Glutamatergic neuron (in vitro differentiated cells): Measurements from ENCODE around the gene CFAP73. TPM values are rescaled to one million over a fixed set of nuclear protein-coding genes. Genes with fewer than 3 reads are reported as not detected.

Experiments used
- DNase-seq: peaks from one replicate; pipeline ENCODE4 v3.0.0; 2022
- H3K27ac Mint-ChIP-seq: one replicate; pipeline ENCODE4 v1.8.0; 2020; ENCODE audit warnings: mild to moderate bottlenecking, mixed read lengths, inconsistent platforms; ENCODE audit not compliant: unreplicated experiment
- H3K27me3 Mint-ChIP-seq: one replicate; pipeline ENCODE4 v1.8.0; 2020; ENCODE audit warnings: mild to moderate bottlenecking, moderate library complexity, mixed read lengths, inconsistent platforms; ENCODE audit not compliant: unreplicated experiment
- H3K36me3 Mint-ChIP-seq: one replicate; pipeline ENCODE4 v1.8.0; 2020; ENCODE audit warnings: mild to moderate bottlenecking, mixed read lengths, inconsistent platforms; ENCODE audit not compliant: unreplicated experiment
- H3K4me1 Mint-ChIP-seq: one replicate; pipeline ENCODE4 v1.8.0; 2020; ENCODE audit warnings: mild to moderate bottlenecking, low read depth, mixed read lengths, inconsistent platforms; ENCODE audit not compliant: unreplicated experiment
- H3K4me3 Mint-ChIP-seq: one replicate; pipeline ENCODE4 v1.8.0; 2020; ENCODE audit warnings: mild to moderate bottlenecking, mixed read lengths, inconsistent platforms; ENCODE audit not compliant: unreplicated experiment
- H3K9me3 Mint-ChIP-seq: one replicate; pipeline ENCODE4 v1.8.0; 2020; ENCODE audit warnings: mild to moderate bottlenecking, moderate library complexity, mixed read lengths, inconsistent platforms; ENCODE audit not compliant: unreplicated experiment
- long read RNA-seq: library from polyadenylated mRNA; unstranded; transcript quantifications from one replicate; pipeline ENCODE4 v2.0.0, GENCODE V29; 2020; ENCODE audit not compliant: unreplicated experiment
- total RNA-seq: library from RNA; stranded (reverse); fragmentation: NEBNext Ultra II Directional; extraction: Animal tissue kit (Norgen Biotek cat#: 25700); gene quantifications from one replicate; pipeline ENCODE4 v1.2.1, GENCODE V29; 2021; ENCODE audit not compliant: unreplicated experiment
- TF ChIP-seq, protein P1 (sequence below): fragments of 200-600 bp; sonication (generic); IDR thresholded peaks from one replicate; pipeline ENCODE4 v1.5.0; 2021; ENCODE audit not compliant: partially characterized antibody, unreplicated experiment

The CFAP73 gene
- total RNA-seq, result not detected
- long read RNA-seq, result 0 reads

DNA sequence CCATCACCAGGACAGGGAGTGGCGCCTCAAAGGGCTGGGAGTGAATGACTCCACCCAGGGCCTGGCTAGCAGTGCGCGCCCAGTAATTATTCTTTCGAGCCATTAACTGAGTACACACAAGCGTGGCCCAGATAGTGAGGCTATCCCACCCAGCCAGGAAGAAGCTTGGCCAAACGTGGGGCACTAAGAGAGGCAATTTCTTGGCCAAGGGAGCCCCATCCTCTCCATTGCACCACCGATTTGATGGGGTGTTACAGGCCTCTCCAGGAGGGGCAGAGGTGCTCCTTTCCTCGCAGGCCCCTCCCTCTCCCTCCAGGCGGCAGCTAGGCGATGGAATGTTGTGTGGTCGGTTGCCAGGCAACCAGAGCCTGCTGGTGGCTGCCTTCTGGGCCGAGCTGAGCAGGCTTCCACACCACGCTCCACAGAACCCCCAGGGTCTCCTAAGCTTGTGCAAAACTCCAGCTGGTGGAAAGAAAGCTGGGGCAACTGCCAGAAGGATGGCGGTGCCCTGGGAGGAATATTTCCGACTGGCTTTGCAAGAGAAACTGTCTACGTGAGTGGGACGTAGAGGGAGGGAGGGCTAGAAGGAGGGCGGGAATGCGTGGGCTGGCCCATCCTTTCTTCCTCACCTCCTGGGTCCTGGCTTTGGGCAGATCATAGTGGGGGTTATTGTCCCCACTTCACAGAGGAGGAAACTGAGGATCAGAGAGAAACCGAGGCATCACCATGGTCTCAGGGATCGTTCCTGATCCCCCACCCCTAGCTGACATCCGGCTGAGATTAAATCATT, at the start of gene CFAP73:
TSS of gene CFAP73 (plus strand) at position 364 of the 790 bp plus-strand sequence. CDS start at position 498, 134 bp downstream.
- peaks cover 14% of the 10 kb centered on the region for H3K27me3 Mint-ChIP-seq
- peaks cover 5% of the 10 kb centered on the region for H3K4me1 Mint-ChIP-seq
- TF ChIP-seq, protein P1, sequence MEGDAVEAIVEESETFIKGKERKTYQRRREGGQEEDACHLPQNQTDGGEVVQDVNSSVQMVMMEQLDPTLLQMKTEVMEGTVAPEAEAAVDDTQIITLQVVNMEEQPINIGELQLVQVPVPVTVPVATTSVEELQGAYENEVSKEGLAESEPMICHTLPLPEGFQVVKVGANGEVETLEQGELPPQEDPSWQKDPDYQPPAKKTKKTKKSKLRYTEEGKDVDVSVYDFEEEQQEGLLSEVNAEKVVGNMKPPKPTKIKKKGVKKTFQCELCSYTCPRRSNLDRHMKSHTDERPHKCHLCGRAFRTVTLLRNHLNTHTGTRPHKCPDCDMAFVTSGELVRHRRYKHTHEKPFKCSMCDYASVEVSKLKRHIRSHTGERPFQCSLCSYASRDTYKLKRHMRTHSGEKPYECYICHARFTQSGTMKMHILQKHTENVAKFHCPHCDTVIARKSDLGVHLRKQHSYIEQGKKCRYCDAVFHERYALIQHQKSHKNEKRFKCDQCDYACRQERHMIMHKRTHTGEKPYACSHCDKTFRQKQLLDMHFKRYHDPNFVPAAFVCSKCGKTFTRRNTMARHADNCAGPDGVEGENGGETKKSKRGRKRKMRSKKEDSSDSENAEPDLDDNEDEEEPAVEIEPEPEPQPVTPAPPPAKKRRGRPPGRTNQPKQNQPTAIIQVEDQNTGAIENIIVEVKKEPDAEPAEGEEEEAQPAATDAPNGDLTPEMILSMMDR, result no peak
- H3K9me3 Mint-ChIP-seq, result peaks cover 2% of the 10 kb centered on the region
- no peaks in the 10 kb centered on the region for H3K36me3 Mint-ChIP-seq
- no peak within 1 kb of the TSS for H3K27ac Mint-ChIP-seq
- H3K4me3 Mint-ChIP-seq, result no peak within 1 kb of the TSS
- DNase-seq, result peak; percentile 84

DNA sequence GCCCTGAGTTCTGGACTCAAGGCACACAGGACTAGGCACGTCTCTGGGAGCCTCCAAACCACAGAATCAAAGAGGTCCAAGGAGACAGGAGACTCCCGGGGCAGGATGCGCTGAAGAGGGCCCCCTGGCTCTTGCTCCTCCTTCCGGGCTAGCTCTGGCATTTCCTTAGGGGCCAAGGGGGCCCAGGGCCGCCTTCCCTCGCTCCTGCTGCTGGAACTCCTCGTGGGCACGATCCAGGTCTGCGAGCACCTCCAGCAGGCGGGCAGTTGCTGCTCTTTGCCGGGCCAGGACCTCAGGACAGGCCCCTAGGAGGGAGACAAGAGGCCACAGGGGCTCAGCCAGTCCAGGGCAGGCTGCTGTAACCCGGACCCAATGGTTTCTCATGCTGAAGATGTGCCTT, 49.8 kb upstream of the CFAP73 start:
- Mint-ChIP-seq H3K27me3 (peaks cover 6% of the 10 kb centered on the region), H3K27ac (no peak overlapping the region), H3K36me3 (no peaks in the 10 kb centered on the region), H3K9me3 (no peaks in the 10 kb centered on the region), H3K4me3 (no peak overlapping the region), H3K4me1 (peaks cover 7% of the 10 kb centered on the region)
- TF ChIP-seq, protein P1, result no peak
- no peak for DNase-seq

DNA sequence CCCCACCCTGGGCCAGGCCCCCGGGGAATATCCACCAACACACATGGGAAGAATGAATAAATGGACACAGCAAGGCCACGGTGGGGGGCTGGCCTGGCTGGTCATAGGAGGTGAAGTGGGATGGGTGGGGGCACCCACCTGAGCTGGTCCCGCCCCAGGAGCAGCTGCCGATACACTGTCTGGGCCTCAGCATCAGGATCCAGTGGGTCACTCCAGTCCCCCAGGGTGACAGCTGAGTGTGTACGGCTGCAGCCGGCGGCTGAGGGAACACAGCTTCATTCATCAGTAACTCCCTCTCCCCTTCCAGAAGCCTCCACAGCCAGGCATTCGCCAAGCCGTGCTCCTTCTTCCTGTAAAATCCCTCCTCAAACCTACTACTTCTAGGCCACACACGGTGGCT, 47.8 kb upstream of the CFAP73 start:
- peaks cover 4% of the 10 kb centered on the region for H3K9me3 Mint-ChIP-seq
- no peak overlapping the region for H3K4me3 Mint-ChIP-seq
- H3K36me3 Mint-ChIP-seq, result no peaks in the 10 kb centered on the region
- H3K27me3 Mint-ChIP-seq, result peaks cover 4% of the 10 kb centered on the region
- H3K4me1 Mint-ChIP-seq, result peaks cover 7% of the 10 kb centered on the region
- TF ChIP-seq, protein P1, result no peak
- no peak for DNase-seq
- H3K27ac Mint-ChIP-seq, result no peak overlapping the region

DNA sequence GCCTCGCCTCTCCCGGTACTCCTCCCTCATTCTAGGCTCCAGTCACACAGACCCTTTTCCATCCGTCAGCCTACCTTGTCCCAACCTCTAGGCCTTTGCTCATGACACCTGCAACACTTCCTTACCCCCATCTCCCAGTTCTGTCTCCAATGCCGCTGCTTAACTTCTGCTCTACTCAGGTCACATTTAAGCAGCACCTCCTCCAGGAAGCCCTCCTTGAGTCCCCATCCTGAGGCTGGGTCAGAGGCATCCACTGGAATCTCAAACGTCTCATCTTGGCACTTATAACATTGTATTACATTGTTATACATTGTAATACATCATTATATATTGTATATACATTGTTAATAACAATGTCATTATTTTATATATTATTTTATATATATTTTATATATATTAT, 46.7 kb upstream of the CFAP73 start:
- Mint-ChIP-seq H3K4me3 (no peak overlapping the region), H3K27ac (no peak overlapping the region)

More for the DNA sequence above, 46.7 kb upstream of the CFAP73 start:
- no peaks in the 10 kb centered on the region for H3K36me3 Mint-ChIP-seq
- H3K9me3 Mint-ChIP-seq, result peaks cover 4% of the 10 kb centered on the region
- peaks cover 6% of the 10 kb centered on the region for H3K27me3 Mint-ChIP-seq
- TF ChIP-seq, protein P1, result no peak
- no peak for DNase-seq
- H3K4me1 Mint-ChIP-seq, result peaks cover under 1% of the 10 kb centered on the region
